AG09309 (cell line): ENCODE measurements around the gene CPNE1.
"Not testable (repeated sequence)": the region's sequence is repeated elsewhere in the genome, so short reads cannot be mapped to it uniquely, and the experiment has no call there.

Experiments
- DNase-seq: peaks from one replicate; pipeline ENCODE4 v3.0.0-alpha.2; 2010; ENCODE audit warnings: low read depth
- H3K4me3 ChIP-seq: 2 replicates; pipeline ENCODE4 v1.5.1; 2011; ENCODE audit warnings: mild to moderate bottlenecking, low read depth, low read length, moderate library complexity; ENCODE audit not compliant: control insufficient read depth
- TF ChIP-seq, protein P1 (sequence below): IDR thresholded peaks from 2 replicates; pipeline ENCODE4 v1.5.1; 2011; ENCODE audit warnings: mild to moderate bottlenecking, low read depth, low read length, inconsistent platforms; ENCODE audit not compliant: insufficient read depth, control insufficient read depth; ENCODE audit errors: missing control alignments

Gene CPNE1

DNA sequence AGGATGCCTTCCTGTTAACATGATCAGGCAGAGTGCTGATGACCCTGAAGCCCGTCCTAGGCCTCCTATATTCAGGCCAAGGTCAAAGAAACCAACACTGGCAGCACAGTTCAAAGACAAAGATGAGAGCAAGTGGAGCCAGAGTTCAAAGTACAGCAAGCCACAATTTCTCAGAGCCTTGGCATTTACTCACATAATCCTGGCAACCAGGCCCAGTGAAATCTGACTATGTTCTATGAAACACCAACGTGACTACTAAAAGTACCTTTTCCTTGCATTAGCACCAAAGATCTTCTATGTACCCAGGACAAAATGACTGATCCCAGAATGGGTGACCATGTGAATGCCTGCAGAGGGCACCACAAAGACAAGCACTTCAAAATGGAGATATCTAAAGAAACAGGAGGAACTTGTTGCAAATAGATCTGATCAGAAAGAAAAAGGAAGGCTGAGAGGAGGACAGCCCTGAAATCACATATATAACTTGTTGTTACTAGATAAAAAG, 30.6 kb upstream of the CPNE1 start:
- TF ChIP-seq, protein P1, sequence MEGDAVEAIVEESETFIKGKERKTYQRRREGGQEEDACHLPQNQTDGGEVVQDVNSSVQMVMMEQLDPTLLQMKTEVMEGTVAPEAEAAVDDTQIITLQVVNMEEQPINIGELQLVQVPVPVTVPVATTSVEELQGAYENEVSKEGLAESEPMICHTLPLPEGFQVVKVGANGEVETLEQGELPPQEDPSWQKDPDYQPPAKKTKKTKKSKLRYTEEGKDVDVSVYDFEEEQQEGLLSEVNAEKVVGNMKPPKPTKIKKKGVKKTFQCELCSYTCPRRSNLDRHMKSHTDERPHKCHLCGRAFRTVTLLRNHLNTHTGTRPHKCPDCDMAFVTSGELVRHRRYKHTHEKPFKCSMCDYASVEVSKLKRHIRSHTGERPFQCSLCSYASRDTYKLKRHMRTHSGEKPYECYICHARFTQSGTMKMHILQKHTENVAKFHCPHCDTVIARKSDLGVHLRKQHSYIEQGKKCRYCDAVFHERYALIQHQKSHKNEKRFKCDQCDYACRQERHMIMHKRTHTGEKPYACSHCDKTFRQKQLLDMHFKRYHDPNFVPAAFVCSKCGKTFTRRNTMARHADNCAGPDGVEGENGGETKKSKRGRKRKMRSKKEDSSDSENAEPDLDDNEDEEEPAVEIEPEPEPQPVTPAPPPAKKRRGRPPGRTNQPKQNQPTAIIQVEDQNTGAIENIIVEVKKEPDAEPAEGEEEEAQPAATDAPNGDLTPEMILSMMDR: no peak
- H3K4me3 ChIP-seq: no peak overlapping the region
- DNase-seq: no peak

DNA sequence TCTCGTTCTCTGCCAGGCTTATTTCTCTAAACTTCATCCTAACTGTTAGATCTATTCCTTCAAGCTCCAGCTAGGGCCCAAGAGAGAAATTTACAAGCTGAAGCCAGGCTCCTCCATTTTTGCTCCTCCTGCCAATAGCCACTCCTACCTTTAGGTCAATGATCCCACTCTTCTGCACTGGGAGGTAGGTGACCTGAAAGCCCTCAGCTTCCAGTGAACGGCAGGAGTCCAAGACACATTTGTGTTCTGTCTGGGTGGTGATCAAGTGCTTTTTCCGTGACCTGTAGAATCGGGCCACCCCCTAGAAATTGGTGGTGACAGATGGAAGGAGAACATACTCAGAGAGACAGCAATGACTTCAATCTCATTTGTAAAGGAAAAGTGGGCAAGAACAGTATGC, 25.6 kb upstream of the CPNE1 start:
- TF ChIP-seq, protein P1: no peak
- no peak overlapping the region for H3K4me3 ChIP-seq
- DNase-seq: no peak

DNA sequence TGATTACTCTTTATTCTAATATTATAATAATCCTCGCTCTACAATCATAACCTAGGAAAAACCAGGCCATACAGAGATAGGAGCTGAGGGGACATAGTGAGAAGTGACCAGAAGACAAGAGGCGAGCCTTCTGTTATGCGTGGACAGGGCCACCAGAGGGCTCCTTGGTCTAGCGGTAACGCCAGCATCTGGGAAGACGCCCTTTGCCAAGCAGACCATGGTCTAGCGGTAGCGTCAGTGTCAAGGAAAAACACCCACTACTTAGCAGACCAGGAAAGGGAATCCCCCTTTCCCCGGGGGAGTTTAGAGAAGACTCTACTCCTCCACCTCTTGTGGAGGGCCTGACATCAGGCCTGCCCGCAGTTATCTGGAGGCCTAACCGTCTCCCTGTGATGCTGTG, 22.2 kb upstream of the CPNE1 start:
- TF ChIP-seq, protein P1: peak; percentile 28
- DNase-seq, H3K4me3 ChIP-seq: not testable (repeated sequence)

DNA sequence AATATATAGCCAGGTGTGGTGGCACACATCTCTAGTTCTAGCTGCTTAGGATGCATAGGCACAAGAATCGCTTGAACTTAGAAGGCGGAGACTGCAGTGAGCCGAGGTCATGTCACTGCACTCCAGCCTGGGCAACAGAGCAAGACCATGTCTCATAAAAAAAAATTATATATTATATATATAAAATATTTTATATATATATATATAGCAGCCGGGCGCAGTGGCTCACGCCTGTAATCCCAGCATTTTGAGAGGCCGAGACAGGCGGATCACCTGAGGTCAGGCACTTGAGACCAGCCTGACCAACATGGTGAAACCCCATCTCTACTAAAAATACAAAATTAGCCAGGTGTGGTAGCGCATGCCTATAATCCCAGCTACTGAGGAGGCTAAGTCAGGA, 20.7 kb upstream of the CPNE1 start:
- not testable (repeated sequence) for H3K4me3 ChIP-seq, DNase-seq

DNA sequence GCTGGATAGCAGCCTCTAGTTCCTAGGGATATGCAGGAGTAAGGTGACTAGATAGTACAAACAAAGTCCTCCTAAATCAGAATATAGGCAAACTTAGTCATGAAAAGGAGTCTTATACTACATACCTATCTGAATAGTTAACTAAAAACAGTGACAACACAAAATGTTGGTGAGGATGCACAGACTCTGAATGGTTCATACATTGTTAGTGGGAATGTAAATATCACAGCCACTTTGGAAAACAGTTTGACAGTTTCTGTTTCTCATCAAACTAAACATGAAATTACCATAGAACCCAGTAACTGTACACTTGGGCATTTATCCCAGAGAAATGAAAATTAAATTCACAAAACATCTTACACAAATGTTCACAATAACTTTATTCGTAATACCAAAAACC, 17.3 kb upstream of the CPNE1 start:
- no peak for DNase-seq
- TF ChIP-seq, protein P1: no peak
- H3K4me3 ChIP-seq: no peak overlapping the region

DNA sequence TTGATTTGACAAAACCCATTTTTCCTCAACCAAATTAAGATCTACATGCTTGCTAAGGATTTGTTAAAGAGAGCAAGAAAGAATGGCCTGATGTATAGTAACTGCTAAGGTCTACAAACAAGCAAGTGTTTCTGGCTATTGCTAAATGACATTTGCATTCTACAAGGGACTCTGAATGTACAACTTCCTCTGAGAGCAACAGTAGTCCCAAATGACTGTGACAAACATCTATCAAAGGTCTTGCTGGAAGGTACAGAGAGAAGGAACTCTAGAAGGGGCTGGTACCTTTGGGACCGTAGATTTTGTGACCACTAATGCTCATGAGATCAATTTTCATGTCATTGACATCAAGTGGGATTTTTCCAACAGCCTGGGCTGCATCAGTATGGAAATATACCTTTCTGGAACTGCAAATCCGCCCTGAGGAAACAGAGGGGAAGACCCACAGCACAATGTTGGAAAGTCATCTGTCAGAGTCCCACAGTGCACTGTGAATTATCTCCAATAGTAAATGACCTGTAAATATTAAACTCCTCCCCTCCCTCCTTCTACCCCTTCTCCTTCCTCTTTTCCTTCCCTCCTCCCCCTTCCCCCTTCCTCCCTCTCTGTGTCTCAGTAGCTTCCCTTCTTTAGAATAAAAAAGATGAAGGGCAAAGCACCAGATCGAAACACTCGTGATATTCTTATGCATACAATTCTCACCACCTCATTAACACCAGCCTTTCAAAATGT, 15.9 kb upstream of the CPNE1 start:
- no peak for DNase-seq
- TF ChIP-seq, protein P1: no peak
- no peak overlapping the region for H3K4me3 ChIP-seq

DNA sequence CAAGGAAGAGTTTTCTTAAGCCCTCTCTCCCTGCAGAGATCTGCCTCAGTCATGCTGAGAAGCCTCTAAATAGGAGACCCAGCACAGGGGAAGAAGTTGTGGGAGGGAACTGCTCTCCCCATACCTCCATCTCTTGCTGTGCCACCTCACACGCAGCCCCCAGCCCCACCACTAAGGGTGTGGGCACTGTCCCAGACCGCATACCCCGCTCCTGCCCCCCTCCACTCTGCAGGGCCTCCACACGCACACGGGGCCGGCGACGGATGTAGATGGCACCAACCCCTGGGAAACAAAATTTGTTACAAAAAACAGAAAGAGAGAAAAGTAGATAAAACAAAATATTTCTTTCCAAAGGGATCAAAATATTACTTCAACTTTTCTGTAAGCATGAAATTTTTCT, 10.2 kb upstream of the CPNE1 start:
- no peak for DNase-seq
- TF ChIP-seq, protein P1: no peak
- H3K4me3 ChIP-seq: no peak overlapping the region
